GM21529 (cell line): ENCODE results near the gene ZFYVE9.
"Not testable (repeated sequence)": the region's sequence is repeated elsewhere in the genome, so short reads cannot be mapped to it uniquely, and the experiment has no call there.

Experiments
- ATAC-seq: cut with Tn5 transposase; IDR thresholded peaks from one replicate; pipeline ENCODE4 v1.9.1; 2021; ENCODE audit not compliant: unreplicated experiment

The ZFYVE9 gene

DNA sequence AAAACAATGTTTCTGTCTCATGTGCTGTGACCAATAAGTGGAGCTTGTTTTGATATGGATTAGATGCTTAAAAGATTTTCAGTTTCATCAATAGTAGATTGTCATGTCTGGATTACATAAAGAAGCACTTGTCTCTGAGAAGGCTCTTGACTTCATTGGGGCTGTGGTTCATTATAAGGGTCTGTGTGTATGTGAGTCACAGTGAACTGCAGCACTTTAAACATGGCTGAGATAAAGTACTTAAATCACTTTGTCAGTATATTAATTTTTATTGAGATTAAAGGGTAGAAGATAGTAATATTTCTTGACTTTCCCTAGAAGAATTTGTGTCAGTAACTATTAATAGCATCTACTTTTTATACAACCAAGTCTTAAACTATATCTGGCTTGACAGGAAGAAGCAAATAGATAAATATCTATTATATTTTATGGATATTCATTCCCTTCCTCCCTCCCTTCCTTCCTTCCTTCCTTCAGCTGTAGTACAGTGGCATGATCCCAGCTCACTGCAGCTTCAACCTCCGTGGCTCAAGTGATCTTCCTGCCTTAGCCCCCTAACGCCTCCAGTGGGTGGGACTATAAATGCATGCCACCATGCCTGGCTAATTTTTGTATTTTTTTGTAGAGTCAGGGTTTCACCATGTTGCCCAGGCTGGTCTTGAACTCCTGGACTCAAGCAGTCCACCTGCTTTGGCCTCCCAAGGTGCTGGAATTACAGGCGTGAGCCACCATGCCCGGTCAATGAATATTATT is 48.8 kb downstream of the ZFYVE9 start:
- no peak for ATAC-seq

DNA sequence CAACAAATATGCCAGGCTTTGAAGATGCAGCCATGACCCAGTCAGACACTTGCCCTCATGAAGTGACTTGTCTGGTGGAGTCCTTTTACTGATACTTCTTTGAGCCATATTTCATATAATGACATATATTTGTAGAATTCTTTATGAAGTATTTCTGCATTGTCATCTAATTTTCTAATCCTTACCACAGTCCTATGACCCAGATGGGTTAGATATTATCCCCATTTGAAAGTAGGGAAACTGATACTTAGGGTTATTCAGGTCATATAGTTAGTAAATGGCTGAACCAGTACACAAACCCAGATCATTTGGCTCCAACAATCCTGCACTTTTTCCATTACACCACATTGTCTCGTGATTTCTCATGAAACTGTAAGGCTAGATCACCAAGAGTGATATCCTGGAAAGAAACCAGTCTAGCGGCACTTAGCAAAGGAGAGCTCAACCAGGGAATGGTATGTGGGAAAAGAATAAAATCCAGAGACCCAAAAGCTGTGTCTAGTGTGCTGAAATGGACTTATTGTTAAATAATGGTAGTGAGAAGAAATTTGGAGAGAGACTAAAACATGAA is 49.6 kb downstream of the ZFYVE9 start:
- ATAC-seq, result no peak

DNA sequence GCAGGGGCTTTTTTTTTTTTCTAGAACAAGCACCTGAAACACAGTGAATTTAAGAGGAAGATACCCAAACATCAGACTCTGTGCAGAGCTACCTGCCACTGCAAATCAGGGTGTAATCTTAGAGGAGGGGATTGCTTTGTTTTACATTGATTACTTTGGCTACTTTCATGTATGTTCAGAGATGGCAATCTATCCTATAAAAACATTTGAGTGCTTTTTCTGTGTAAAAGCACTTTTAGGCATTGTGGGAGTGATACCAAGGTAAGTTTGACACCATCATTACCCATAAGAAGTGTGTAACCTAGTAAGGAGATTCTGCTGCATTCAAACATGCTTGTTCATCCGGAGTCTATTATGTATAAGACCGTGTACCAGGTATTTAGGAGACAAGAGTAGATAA is 50.1 kb downstream of the ZFYVE9 start:
- no peak for ATAC-seq

DNA sequence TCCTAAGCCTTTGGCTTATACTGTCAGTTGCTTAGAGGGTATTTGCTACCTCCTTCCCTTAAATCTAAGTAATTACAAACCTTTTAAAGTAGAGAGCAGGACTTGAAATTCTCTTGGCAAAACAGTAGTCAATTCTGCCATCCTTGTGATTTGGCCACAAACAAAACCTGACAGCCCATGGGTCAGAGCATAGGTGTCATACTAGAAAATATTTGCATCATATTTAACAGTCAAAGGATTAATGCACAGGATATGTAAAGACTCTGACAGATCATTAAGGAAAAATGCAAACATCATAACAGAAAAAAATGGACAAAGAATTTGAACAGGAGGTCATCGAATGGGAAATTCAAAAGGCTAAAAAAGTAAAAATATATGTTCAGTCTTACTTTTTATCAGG is 50.5 kb downstream of the ZFYVE9 start:
- ATAC-seq, result no peak

DNA sequence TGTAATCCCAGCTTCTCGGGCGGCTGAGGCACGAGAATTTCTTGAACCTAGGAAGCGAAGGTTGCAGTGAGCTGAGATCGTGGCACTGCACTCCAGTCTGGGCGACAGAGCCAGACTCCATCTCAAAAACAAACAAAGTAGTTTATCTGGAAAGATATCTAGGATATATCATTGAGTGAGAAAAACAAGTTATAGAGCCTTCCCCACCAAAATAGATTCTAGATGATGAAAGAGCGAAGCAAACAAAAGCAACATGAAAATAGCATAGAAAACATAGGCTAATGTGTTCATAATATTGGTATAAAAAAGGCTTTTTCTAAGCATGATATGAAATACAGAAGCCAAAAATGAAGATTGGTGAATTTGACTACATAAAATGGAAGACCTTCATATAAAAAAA is 52.1 kb downstream of the ZFYVE9 start:
- ATAC-seq, result no peak

DNA sequence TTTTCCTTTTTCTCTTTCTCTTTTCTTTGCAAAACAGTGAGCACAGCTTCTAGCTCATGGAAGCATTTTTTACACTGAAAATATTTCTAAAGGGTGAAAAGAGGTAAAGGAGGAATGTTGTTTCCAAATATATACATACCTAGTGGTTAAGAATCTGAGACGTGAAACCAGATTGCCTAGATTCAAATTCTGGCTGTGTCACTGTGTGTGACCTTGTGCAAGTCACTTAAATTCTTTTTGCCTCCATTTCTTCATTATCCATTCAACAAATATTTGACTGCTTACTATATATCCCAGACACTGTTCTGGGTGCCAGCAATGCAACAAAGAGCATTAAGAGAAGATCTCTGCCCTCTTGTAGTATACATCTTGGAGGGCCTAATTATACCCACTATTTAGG is 53.3 kb downstream of the ZFYVE9 start:
- ATAC-seq, result no peak

DNA sequence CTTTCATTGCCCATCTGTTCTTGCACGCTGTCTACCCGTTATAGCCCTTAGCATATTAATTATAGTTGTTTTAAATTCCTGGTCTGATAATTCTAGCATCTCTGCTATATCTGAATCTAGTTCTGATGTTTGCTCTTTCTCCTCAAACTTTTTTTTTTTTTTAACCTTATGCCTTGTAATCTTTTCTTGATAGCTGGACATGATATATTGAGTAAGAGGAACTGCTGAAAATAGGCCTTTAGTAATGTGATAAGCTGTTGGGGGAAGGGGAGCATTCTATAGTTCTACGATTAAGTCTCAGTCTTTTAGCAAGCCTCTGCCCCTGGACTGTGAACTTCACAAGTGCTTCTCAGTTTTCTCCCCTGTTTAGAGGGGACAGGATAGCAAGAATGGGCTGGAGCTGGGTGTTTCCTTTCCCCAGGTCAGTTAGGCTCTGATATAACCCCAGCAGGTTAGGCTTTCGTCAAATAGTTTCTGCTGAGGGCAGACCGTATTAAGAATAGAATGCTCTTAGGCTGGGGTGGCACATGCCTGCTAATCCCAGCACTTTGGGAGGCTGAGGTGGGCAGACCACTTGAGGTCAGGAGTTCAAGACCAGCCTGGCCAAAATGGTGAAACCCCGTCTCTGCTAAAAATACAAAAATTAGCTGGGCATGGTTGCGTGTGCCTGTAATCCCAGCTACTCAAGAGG is 62.2 kb downstream of the ZFYVE9 start:
- ATAC-seq, result no peak

DNA sequence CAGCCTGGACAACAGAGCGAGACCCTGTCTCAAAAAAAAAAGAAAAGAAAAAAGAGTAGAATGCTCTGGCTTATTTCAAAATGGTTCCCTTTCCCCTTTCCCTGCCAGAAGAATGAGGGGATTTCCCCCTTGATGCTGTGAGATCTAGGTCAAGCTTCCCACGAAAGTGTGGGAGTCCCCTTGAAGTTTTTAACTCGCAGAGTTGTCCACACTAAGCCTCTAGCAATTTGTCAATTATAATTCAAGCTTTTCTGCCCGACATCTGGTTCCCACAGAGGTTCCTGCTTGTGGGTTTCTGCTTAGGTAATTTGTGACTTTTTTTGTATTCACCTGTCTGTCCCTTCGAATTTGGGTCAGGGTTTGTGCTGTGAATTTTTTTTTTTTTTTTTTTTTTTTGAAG is 62.8 kb downstream of the ZFYVE9 start:
- no peak for ATAC-seq

DNA sequence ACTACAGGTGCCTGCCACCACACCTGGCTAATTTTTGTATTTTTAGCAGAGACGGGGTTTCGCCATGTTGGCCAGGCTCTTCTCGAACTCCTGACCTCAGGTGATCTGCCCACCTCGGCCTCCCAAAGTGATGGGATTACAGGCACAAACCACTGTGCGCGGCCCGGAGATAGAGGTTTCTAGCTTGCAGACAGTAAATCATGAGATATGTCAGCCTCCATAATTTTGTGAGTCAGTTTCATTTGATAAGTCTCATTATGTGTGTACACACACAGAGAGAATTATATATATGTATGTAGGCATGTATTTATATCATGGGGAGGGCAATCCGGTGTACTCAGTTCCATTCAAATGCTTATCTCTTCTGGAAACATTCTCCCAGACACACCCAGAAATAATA is 64.8 kb downstream of the ZFYVE9 start:
- not testable (repeated sequence) for ATAC-seq

DNA sequence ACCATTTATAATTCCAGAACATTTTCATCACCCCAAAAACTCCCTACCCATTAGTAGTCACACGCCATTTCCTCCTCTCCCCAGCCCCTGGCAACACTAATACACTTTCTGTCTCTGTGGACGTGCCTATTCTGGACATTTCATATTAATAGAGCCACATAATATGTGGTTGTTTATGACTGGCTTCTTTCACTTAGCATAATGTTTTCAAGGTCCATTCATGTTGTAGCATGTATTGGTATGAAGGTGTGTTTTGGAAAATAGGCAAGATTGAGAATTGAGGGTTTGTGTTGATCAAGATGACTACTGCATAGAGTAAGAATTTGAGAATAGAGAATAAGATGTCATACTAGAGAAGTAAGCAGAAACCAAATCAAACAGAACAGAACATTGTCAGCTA is 67.5 kb downstream of the ZFYVE9 start:
- no peak for ATAC-seq

DNA sequence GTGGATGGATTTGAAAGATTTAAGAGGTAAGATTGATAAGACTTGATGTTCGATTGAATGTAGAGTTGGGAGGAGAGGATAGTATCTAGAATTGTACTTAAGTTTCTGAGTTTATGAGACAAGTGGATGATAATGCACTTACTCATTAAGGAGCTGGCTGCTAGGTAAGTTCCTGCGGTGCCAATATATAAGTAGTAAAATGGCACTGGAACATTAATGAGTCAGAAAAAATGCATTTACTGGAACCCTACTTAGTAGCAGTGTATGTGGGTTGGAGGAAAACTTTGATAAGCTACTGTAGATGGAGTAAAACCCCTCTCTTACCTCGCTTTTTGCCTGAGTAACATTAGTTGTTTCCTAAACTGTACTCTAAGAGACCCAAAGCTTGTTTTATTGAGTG is 68.2 kb downstream of the ZFYVE9 start:
- no peak for ATAC-seq

DNA sequence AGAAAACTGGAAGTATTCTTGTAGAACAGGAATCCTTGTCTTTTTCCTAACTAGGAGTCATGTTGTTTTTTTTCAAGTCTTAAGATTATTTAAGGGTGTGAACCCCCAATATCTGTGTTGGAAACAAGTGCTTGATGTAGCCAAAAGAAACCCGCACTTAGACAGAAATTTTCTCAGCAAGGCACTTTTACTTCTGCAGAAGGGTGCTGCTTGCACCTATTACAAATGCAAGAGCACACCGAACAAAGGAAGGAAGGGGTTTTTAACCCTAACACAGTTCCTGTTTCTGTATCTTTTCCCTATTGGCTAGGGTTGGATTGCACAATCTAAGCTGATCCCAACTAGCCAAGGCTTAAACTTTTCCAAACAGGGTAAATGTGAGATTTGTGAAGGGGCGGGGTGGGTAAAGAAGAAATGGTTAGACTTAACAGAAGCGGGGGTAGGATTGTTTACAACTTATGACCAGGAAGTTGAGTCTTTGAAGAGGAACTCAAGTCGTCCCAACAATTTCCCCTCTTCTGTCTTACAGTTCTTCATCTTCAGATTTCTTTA is 75.1 kb downstream of the ZFYVE9 start:
- no peak for ATAC-seq

DNA sequence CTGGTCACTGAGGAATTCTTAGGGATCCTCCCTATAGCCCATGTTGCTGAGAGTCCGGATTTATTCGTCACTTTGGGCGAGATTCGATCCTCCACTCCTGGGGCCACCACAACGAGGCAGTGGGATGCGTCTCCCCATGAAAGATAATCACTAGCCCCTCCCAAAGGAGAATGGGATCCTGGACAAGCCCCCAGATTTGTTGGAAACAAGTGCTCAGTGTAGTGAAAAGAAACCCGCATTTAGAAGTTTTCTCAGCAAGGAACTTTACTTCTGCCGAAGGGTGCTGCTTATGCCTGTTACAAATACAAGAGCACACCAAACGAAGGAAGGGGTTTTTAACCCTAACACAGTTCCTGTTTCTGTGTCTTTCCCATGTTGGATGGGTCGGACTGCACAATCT is 83.3 kb downstream of the ZFYVE9 start:
- no peak for ATAC-seq

DNA sequence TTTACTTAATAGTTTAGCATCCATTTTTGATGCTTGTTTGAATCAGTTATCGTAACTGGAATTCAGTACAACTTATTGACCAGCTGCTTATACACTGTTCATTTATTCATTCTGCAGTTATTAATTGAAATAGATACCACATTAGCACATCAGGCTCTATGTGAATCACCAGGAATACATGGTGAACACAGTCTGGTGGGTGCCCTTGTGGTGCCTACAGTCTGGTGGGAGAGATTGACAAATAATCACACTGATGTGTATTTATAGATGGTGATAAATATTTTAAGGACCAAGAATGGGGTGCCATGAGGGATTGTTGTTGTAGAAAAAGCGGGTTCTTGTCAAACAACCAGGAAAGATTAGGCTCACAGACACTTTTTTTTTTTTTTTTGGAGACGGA is 87.6 kb downstream of the ZFYVE9 start:
- no peak for ATAC-seq

DNA sequence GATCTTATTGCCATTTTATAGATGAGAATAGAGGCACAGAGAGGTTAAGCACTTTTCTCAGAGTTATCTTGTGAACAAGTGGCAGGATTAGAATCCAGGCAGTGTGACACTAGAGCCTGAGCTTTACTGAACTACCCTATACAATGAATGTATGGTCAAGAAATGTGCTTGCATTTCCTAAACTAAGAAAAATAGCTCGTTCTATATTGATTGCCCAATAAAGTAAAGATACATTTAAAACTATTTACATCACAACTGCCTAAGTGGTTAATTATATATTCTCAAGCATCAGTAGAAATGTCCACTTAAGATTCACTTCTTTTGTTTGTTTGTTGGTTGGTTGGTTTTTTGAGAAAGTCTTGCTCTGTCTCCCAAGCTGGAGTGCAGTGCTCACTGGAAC is 91.6 kb downstream of the ZFYVE9 start:
- ATAC-seq, result no peak

DNA sequence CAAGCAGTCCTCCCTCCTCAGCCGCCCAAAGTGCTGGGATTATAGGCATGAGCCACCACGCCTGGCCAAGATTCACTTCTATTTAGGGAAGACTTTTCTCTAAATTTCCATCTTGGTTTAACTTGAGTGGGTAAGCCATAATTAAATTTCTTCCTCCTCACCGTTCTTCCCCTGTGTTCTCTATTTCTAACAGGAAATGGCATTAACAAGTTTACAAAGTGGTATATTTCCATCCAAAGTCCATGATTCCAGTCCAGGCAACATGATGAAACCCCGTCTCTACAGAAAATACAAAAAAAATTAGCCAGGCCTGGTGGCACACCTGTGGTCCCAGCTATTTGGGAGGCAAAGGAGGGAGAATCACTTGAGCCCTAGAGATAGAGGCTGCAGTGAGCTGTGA is 92.1 kb downstream of the ZFYVE9 start:
- ATAC-seq, result no peak

DNA sequence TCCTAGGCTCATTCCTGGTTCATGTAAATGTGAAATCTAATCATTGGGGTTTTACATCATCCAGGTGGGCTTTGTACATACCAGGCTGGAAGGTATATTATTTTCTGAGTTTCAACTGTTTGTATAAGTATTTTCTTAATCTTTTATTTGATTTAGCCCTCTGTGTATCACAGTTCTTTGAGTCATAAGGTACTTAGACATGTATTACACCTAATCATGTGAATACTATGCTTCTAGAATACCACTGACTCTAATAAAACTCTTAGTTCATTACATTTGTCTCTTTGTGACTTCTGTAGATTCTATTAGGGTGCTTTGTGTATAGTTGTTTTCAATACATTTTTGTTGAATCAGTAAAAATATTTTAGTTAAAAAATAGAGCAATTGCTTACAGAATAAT is 92.8 kb downstream of the ZFYVE9 start:
- ATAC-seq, result no peak

DNA sequence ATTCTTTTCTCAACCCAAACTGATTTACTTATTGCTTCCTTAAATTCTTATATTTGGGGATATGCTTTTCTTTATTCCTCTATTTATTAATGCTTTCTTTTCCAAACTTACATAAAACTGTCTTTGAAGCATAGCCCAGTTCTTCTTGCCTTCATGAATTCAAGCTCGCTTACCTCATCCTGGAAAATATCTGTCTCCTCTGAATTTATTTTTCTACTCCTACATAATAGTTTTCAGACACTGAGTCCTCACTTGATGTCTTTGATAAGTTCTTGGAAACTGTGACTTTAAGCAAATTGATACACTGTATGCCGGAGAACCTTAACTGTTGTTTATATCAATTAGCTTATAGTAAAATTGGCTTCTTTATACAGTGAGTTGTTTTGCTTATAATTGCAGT is 93.8 kb downstream of the ZFYVE9 start:
- ATAC-seq, result no peak

DNA sequence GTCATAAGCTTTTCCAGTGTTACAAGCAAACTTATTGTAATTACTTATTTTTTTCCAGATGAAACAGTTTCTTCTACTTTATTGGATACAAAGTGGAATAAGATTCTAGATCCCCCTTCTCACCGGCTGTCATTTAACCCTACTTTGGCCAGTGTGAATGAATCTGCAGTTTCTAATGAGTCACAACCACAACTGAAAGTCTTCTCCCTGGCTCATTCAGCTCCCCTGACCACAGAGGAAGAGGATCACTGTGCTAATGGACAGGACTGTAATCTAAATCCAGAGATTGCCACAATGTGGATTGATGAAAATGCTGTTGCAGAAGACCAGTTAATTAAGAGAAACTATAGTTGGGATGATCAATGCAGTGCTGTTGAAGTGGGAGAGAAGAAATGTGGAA is 95.5 kb downstream of the ZFYVE9 start:
- ATAC-seq, result no peak

DNA sequence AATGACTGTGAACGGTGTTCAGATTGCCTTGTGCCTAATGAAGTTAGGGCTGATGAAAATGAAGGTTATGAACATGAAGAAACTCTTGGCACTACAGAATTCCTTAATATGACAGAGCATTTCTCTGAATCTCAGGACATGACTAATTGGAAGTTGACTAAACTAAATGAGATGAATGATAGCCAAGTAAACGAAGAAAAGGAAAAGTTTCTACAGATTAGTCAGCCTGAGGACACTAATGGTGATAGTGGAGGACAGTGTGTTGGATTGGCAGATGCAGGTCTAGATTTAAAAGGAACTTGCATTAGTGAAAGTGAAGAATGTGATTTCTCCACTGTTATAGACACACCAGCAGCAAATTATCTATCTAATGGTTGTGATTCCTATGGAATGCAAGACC is 96.6 kb downstream of the ZFYVE9 start:
- ATAC-seq, result no peak

DNA sequence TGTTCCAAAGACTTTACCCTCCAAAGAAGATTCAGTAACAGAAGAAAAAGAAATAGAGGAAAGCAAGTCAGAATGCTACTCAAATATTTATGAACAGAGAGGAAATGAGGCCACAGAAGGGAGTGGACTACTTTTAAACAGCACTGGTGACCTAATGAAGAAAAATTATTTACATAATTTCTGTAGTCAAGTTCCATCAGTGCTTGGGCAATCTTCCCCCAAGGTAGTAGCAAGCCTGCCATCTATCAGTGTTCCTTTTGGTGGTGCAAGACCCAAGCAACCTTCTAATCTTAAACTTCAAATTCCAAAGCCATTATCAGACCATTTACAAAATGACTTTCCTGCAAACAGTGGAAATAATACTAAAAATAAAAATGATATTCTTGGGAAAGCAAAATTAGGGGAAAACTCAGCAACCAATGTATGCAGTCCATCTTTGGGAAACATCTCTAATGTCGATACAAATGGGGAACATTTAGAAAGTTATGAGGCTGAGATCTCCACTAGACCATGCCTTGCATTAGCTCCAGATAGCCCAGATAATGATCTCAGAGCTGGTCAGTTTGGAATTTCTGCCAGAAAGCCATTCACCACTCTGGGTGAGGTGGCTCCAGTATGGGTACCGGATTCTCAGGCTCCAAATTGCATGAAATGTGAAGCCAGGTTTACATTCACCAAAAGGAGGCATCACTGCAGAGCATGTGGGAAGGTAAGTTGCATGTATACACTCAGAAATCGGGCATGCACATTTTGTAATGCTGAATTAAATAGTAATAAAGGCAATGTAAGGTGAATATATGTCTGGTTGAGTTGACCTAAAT is 97.2 kb downstream of the ZFYVE9 start:
- ATAC-seq, result peak; percentile 54

DNA sequence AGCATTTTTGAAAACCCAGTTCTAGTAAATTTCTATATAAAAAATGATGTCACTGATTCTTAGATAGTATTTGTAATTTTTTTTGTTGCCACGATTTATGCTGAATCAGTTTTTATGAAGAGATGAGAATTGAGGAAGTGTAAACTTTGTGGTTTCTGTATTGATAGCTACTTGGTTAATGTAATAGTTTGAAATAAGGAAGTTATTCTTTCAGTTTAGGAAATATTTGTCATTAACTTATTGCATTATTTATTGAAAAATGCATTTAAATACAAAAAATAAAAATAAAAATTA is 97.8 kb downstream of the ZFYVE9 start:
- peak; percentile 68 for ATAC-seq
